Forelimb muscle (tissue), 1 donor: ENCODE data around the gene TRMT6. TPM values are rescaled to one million over a fixed set of nuclear protein-coding genes. Genes with fewer than 3 reads are reported as not detected.

ENCODE experiments used
- DNase-seq: peaks from one replicate; pipeline ENCODE4 v3.0.0-alpha.2; 2013; ENCODE audit warnings: low read depth
- polyA plus RNA-seq: library from polyadenylated mRNA; unstranded; fragments of 120-200 nt; gene quantifications from one replicate; pipeline ENCODE4 v1.2.1, GENCODE V29; 2013; ENCODE audit not compliant: insufficient read length

The TRMT6 gene
- polyA plus RNA-seq, 1 donor = 11.1 TPM

DNA sequence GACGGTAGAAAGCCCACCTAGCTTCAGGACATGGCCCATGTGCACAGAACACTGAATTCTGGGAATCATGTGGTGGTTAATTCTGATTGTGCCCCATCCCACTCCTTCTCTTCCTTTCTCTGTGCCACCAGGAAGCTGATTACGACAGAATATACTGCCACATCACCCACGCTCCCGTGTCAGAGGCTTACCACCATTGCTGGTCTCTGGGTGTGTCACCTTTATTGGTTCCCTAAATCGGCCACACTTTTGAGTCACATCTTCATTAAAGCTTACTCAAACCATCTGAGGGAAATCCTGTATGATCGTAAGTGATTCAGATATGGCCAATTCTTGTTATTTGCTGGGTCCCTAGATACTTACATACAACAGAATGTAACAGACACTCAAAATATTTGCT lies 3.1 kb downstream of the TRMT6 start:
- no peak for DNase-seq

DNA sequence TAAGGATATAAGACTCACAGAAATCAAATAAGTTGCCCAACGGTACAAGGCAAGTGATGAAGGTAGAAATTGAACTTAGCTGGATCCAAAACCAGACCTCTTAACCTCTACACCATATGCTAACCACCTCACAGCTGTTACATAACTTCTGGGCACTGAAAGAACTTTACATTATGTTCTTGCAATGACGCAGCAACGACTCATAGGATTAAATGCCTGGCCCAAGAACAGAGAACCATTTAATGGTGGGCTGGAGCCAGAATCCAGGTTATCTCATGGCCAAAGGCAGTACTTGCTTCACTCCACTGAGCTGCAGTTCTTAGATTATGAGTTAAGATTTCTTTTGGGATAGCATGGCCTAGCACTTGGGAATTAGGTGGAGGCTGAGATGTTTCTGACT lies 4.4 kb downstream of the TRMT6 start:
- DNase-seq = no peak

DNA sequence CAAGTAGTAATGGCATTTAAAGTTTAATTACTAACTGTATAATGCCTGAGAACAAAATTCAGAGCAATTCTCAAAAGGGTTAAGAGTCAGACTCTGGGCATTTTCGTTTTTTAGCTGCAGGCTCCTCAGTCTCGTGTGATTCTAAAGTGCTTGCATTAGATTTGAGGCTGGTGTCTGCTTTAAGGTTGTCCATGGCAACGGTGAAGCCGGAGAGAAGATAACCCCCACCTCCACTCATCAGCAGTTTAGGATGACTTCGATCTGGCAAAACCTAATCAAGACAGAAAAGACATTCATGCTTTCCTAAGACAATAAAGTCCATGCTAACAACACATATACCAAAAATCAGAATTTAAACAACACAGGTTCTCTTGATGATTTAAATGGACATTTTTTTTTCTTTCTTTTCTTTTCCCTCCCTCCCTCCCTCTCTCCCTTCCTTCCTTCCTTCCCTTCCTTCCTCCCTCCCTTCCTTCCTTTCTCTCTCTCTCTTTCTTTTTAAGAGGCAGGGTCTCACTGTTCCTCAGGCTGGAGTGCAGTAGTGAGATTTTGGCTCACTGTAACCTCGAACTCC lies 11.8 kb downstream of the TRMT6 start:
- no peak for DNase-seq

DNA sequence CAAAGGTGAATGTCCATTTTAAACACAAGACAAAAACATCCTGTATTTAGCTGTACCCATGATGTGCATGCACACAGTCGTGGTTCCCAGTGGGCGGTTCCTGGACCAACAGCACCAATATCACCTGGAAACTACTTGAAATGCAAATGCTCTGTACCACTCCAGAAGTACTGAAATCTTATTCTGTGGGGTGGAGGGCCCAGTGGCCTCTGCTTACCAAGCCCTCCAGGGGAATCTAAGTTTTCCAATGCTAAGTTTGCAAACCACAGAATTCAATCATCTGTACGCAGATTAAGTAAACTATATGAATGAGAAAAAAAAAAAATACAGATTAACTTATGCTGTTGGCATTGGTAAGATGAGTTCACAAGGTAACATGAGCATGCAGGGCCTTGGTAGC lies 14.1 kb downstream of the TRMT6 start:
- no peak for DNase-seq

DNA sequence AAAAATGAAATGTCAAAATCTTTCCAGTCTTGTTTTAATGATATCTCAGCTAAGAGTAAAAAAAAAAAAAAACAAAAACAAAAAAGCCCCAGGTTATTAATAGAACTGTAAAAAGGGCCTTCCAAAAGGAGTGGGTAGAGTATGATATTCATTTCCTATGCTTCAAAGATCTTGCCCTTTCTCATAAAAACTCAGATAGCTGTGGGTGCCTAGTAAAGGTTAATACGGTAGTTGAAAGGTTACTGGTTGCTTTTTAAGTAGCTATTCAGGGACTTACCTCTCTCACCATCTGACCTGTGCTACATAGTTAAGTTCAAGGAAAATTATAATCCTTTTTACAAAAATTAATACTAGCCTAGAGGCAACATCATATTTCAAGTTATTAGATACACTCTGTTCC lies 14.9 kb downstream of the TRMT6 start:
- no peak for DNase-seq

DNA sequence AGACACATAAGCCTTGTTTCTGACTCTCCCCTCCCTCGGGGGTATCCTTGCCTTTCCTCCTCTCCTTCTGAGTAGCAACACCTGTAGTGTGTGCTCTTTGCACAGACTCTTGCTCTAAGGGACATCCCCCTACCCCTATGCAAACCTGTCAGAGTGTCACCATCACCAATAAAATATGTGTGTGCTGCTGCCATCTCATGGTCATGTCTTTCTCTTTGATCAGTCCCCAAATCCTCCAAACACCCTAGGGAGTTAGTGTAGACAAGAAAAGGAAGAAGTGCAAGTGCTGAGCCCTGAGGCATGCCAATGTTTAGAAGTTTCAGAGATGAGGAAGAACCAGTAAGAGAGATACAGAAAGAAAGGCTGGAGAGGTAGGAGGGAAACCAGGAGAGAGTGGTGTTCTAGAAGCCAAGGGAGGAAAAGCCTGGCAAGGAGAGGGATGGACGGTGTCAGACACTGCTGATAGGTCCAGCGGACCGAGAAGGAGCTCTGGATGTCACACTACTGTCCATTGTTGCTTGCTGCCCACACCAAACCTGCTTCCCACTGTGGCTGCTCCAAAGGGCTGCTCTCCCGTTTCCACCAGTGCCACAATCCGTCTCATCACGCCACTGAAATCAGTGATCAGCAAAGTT lies 16.4 kb downstream of the TRMT6 start:
- no peak for DNase-seq

DNA sequence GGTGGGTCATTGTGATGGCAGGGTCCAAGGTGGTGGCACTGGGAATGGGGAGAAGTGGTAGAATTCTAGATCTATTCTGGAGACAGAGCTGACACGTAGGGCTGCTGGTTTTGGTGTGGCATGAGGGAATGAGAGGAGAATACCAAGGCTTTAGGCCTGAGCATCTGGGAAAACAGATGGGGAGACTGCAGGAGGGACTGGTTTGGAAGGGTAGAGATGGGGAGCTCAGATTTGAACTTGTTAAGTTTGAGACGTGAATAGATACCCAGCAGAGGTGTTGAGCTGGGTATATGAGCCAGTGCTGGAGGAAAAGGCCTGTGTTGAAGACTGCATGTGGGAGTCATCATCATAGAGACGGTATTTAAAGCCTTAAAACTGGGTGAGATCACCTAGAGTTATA lies 17.5 kb downstream of the TRMT6 start:
- no peak for DNase-seq

DNA sequence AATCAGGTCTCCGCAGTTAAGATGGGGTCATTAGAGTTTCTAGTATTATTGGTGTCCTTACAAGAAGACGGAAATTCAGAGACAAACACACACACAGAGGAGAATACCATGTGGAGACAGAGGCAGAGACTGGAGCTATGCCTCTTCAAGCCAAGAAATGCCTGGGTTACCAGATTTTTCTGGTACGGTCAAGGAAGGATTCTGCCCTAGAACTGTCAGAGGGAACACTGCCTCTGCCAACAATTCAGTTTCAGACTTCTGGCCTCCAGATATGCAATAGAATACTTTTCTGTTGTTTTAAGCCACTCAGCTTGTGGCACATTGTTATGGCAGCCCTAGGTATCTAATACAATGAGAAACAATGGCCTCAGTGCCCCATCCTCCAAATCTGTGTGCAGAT lies 18.9 kb downstream of the TRMT6 start:
- DNase-seq = no peak

DNA sequence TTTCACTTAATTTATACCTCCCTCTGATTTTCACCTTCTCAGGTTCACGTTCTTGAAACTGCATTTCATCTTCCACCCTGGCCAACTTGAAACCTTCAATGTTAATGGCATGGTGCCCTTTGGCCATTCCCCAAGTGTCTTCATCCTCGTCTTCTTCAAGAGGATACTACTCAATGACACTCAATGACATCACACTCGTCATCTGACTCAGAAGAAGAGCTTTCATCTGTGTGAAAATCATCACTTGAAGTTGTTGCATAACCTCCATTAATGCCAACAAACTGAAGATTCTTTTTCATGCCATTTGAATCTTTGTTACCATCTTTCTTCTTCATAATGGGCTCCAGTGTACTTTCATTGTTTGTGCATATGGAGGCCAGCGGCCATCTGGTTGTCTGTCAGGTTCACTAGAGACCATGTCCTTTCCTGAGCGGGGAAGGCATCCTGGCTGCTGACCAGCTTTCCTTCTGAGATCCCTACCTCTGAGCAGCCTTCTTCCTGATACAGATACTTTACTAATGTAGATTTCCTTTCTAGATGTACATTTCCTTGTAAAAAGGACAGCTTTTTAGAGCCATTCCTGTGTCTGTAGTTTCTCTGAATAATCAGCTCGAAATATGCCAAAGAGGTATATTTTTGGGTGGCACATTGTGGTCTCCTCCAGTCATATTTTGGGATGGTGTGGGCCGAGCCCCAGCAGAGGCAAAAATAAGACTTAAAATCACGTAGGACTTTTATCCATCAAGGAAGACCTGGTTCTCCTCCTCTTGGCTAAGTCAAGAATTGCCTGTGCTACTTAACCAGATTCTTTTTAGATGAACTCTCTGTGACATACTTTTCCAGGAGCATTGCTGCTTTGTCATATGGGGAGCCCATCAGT lies 21.3 kb downstream of the TRMT6 start:
- DNase-seq = no peak

DNA sequence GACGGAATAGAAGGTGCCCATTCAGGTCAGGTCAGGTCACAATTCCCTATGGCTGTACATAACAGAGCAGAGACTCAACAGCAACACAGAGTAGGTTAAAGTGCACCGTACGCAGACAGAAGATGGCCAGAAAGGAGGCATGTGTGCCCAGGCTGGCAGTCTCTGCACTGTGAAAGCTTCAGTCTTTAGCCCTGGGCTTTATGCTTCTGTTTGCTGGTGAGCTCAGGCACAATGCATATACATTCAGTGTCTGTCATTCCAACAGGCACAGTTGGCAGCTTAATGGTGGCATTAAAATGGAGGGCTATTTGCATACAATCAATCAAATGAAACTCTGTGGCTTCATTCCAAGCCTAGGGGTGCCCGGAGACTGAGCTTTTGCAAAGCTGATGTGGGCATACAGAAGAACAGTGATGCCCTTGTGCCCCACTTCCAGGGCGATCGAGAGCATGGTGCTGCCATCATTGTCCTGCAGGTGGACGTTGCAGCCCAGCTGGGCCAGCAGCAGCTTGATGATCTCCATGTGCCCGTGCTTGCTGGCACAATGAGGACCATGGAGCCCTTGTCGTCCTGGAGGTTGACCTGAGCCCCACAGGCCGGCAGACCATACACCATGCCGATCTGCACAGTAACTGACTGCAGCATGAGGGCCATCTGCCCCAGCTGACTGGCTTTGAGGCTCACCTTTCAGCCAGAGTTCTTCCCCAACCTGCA lies 22.4 kb downstream of the TRMT6 start:
- no peak for DNase-seq

DNA sequence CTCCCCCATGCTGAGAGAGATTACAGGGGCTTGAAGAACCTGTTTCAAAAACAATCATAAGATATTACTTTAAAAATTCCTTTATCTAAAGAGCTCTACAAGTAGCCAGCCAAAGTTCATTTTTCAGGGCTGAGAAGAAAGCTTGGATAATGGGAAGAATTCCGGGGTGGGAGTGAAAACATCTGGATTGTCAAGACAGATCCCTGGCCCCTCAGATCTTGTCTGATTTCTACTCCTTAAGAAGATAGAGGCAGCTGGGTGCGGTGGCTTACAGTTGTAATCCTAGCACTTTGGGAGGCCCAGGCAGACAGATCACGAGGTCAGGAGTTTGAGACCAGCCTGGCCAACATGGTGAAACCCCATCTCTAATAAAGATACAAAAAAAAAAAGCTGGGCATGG lies 24.8 kb downstream of the TRMT6 start:
- DNase-seq = no peak

DNA sequence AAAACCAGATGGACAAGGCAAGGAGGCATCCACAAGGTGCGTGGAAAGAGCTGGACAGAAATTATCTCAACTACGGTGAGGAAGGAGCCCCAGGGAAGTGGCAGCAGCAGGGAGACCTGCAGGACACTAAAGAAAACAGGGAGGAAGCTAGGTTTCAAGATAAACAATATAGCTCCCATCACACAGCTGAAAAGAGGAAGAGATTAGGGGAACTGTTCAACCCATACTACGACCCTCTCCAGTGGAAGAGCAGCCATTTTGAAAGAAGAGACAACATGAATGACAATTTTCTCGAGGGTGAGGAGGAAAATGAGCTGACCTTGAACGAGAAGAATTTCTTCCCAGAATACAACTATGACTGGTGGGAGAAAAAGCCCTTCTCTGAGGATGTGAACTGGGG lies 26.8 kb downstream of the TRMT6 start:
- no peak for DNase-seq

DNA sequence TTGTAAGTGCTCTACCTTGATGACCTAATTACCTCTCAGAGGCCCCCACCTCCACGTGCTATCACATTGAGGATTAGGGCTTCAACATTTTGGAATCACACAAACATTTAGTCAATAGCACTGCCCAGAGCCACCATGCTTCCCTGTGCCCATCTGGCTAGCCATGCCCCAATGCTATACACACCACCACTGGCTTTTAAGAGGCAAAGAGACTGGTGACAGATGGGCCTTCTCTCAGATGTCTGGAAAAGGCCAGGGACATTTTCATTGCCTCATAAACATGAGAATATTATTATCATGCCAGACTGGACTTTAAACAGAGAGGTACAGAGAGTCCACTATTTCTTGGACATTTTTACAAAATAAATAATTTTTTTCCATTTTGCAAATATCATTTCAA lies 29.8 kb downstream of the TRMT6 start:
- no peak for DNase-seq

DNA sequence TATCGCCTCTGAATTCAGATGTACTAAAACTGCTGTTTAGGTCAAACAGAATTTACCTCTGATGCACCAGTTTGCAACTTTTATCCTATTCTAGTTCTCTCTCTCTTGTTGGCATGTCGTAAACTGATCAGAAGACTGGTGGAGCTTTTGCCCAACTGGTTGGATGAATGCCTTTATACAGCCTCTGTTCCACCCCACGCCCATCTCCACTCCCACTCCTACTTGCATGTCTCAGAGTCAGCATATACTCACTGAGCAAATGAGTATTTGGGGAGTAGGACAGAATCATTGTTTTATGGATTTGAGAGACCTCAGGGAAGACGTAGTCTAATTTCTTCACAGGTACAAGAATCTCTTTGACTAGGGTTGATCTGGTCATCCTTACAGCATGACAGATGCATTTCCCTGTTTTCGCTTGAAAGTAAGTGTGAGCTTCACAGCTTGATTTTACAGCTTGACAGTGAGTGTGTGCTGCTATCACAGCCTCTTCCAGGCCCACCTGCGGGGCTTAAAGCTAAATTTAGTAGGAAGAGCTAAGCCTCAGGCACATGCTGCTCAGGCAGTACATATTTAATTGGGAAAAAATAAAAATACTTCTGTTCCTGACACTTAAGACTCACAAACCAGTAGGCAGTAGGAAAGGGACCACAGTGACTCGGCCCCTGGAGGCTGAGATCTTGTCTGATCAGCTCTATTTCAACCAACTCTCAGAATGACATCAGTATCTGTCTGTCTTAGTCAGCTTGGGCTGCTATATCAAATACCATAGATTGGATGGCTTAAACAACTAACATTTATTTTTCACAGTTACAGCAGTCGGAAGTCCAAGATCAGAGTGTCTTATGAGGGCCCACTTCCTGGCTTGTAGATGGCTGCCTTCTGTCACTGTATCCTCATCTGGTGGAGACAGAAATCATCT lies 30.4 kb downstream of the TRMT6 start:
- no peak for DNase-seq

DNA sequence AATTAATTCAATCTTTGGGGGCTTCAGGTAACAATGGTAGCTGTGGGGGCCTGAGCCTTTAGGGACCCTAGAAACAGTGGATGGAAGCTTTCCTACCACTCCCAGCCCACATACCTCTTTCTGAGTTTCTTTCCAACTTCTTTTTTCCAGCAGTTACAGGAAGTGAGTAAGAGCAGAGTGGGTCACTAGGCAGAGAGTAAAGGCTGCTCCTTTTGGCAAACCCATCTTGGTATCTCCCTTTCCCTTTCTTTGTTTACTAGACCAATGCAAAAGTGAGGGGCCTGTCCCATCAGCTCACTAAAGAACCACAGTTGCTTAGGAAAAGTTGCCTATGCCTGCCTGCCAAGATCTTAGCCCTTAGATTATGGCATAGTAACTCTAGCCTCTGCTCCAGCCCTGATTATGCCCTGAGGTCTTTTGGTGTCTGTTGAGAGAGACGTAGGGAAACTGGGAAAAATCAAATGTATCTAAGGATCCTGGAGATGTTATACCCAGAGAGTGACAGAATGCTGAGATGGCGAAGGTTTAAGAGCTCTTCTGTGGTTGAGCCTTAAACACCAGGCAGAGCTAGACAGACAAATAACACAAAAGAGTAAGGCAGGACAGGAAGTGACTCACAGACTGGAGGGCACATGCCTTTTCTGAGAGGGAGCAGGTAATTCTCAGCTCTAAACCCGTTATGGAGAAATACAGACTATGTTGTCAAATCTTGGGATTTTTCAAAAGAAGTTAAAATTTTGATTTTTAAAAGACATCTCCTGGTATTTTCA lies 31.3 kb downstream of the TRMT6 start:
- DNase-seq = no peak

DNA sequence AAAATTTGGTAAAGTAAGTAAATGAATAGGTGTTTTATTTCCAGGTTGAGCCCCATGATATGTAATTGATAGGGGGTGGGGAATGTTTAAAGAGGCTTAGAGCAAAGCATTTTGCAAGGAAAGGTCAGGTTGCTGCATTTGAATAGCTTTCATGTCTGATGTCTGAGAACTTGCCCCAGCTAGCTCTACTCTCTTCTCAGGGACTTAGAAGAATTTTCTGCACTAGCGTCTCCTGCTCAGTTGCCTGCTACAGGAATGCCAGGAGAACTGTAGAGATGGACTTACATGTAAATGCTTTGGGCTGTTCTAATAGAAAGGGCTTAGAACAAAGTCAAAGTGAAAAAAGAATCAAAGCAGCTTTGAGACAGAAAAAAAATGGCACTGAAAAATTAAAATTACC lies 35.5 kb downstream of the TRMT6 start:
- DNase-seq = no peak

DNA sequence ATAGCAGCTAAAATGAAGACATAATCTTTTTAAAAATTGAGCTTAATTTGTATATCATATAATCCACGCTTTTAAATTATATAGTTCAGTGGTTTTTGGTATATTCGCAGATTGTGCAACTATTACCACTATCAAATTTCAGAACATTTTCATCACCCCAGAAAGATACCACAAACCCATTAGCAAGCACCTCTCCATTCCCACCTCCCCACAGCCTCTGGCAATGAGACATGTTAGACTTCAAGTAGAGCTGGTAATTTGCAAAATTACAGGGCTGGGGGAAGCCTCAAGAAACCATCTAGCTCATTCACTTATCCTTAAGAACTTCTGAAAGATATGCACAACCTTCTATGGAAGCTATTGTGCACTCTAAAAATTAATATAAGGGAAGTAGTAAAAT lies 37.2 kb downstream of the TRMT6 start:
- no peak for DNase-seq

DNA sequence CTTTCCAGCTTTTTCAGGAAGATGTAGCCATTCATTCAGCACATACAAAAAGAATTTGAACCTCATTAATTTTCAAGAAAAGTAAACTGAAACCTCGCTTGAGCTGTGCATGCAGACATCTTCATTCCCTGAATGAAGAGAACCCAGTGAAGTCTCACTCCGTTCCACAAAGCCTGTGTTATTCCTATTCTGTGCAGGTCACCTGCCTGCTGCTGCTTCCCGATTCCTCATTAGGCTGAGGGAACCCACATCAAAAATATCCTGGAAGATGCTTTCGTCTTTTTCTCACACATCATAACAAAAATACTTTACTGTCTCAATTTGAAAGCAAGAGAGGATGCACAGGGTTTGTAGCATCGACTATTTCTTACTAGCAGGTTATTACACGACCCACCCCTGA lies 40.1 kb downstream of the TRMT6 start:
- no peak for DNase-seq

DNA sequence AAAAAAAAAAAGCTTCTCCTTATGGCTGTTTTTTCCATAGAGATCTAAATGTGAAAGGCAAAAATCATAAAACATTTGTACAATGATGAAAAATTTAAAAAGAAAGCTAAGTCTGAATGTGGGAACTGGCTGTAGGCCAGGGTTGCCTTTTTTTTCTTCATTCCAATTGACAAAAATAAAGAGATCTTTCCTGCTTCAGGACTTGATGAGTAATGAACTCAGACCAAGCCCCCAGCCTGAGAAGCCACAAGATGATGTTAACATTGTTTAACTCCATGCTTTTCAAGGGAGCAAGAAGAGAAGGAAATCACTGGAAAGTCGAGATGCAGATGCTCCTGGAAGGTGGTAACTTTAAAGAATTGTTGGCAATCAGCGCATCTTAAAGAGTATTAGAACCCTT lies 41.4 kb downstream of the TRMT6 start:
- DNase-seq = no peak

DNA sequence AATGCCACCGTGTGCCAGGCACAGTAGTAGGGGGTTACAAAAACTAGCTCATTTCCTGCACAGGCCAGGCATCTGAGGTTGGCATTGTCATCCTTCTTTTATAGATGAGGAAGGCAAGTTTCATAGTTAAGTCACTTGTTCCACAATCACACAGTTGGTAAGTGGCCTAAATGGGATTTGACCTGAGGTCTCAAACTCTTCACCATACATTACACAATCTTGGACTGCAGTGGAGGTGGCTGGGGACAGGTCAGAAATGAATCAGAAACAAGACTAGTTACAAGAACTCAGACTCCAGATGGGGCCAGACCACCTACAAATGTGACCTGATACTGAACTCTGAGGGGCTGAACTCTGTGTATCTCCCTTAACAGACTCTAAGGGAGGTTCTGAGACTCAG lies 49.4 kb downstream of the TRMT6 start:
- no peak for DNase-seq

DNA sequence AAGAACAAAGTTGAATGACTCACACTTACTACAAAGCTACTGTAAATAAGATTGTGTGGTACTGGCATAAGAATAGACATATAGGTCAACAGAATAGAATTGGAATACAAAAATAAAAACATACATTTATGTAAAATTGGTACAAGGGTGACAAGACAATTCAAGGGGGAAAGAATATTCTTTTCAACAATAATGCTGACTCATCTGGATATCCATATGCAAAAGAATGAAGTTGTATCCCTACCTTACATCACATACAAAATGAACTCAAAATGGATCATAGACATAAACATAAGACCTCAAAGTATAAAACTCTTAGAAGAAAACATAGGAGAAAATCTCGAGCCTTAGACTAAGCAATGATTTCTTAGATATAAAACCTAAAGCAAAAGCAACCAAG lies 50.9 kb downstream of the TRMT6 start:
- DNase-seq = no peak
